HG03565 (cell line): Measurements from ENCODE around the gene MEPCE.

Experiments
- ATAC-seq: cut with Tn5 transposase; IDR thresholded peaks from one replicate; pipeline ENCODE4 v1.9.1; 2021; ENCODE audit warnings: mild to moderate bottlenecking, moderate library complexity; ENCODE audit not compliant: unreplicated experiment

MEPCE gene

GRCh38 chr7:100456562-100456961 lies 26.9 kb downstream of the MEPCE start:
- no peak for ATAC-seq

DNA sequence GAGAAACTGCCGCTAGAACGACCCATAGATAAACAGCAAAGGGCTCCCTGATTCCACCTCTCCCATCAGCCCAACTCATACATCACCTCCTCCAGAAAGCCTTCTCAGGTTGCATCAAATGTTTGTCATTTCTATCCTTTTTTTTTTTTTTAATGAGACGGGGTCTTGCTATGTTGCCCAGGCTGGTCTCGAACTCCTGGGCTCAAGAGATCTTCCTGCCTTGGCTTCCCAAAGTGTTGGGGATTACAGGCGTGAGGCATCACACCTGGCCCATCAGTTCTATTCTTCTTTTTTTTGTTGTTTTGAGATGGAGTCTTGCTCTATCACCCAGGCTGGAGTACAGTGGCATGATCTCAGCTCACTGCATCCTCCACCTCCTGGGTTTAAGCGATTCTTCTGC lies 27.4 kb downstream of the MEPCE start:
- ATAC-seq, result no peak

DNA sequence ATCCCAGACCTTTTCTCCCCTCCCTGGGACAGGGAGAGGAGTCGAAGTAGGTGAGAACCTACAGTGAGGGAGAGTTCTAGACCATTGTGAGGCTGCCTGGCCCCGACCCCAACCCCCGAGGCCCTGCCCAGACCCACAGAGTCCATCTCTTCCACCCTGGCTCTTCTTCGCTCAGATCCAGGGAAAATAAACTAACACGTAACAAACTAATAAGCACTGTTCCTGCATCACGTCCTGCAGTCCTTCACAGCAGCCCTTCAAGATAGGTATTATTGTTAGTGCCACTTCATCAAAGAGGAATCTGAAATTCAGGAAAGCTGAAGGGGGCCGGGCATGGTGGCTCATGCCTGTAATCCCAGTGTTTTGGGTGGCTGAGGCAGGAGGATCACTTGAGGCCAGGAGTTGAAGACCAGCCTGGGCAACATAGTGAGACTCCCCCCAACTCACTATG lies 34.6 kb downstream of the MEPCE start, which contains the start of gene SPACDR:
TSS of gene SPACDR (minus strand) at position 51 of the 451 bp plus-strand sequence. CDS start 235 bp downstream, outside the sequence.
- ATAC-seq, result no peak

DNA sequence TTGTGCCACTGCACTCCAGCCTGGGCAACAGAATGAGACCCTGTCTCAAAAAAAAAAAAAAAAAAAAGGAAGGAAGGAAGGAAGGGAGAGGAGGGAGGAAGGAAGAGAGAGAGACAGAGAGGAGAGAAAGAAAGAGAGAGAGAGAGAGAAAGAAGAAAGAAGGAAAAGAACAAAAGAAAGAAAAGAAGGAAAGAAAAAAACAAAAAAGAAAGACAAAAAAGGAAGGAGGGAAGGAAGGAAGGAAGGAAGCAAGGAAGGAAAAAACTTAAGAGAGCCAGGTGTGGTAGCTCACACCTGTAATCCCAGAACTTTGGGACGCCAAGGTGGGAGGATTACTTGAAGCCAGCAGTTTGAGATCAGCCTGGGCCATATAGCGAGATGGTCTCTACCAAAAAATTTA lies 35.2 kb downstream of the MEPCE start:
- ATAC-seq, result no peak

DNA sequence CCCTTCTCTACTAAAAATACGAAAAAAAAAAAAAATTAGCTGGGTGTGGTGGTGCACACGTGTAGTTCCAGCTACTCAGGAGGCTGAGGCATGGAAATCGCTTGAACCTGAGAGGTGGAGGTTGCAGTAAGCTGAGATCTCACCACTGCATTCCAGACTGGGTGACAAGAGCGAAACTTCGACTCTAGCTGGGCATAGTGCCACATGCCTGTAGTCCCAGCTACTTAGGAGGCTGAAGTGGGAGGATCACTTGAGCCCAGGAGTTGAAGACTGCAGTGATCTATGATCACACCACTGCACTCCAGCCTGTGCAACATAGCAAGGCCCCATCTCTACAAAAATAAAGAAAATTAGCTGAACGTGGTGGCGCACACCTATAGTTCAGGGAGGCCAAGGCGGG lies 35.7 kb downstream of the MEPCE start:
- no peak for ATAC-seq

- ATAC-seq, result no peak
Observed at GRCh38 chr7:100465702-100466311, 36.2 kb downstream of the MEPCE start.

DNA sequence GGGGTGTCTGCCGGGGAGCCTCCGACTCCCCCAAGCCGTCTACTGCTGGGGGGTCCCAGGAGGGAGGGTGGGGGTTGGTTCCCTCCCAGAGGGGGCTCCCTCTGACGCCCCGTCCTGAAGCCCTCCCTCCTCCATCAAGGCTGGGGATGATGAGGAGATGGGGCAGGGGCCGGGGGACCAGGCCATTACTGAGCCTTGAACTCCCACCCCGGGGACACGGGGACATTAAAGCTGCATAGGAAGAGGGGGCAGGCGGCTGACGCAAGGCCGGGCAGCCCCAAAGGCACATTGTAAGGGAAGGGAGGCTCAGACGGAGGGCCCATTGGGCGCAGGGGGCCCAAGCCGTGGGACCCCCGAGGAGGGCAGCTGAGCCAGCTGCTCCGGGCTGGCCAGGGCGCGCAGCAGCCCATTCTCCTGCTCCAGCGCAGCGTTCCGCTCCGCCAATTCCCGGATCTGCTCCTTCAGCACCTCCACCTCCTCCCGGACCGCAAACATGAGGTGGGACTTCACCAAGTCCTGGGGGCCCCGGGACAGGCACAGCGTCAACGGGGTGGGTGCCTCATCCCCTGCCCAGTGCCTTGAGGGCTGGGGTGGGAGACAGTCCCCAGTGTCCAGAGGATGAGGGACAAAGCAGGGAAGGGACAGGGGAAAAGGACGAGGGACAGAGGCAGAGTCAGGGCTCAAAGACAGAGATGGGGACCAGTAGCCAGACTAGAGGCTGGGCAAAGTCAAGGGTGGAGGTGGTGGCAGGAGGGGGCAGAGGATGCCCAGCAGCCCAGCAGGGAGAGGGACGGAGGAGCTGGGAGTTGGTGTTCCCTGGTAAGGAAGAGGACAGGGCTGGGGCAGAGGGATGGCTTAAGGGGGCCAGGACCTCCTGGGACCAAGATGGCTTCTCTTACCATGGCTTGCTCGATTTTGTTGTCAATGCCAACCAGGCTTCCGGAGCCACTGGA lies 37.3 kb downstream of the MEPCE start:
- no peak for ATAC-seq

DNA sequence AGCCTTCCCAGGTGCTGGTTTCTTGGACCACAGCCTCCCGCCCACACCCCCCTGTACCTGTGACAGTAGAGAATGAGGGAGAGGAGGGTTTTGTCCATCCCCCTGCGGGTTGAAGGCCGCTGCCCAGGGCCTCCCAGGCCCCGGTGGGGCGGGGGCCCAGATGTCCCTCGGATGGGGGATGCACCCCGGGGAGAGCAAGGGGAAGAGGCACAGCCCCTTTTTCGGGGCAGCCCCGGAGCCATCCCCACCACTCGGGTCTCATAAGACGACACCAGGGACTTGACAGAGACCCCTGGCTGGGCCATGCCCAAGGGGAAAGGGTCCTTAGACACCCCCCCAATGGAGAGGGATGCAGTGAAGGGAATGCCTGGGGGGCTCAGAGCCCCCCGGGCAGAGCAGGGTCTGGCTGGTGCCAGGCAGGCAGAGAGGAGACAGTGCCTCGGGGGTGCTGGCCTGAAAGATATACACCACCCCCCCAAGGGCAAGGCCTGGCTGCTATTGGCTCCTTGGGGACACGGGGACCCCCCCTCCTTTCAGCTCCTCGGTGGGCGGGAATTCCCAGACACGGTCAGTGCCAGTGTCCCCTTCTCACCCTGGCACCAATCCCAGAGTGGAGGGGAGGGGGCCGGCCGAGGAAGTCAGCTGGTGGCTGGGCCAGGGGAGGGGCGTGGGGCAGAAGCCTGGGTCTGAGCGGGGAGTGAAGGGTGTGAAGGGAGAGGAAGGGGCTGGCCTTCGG lies 38.2 kb downstream of the MEPCE start:
- no peak for ATAC-seq

DNA sequence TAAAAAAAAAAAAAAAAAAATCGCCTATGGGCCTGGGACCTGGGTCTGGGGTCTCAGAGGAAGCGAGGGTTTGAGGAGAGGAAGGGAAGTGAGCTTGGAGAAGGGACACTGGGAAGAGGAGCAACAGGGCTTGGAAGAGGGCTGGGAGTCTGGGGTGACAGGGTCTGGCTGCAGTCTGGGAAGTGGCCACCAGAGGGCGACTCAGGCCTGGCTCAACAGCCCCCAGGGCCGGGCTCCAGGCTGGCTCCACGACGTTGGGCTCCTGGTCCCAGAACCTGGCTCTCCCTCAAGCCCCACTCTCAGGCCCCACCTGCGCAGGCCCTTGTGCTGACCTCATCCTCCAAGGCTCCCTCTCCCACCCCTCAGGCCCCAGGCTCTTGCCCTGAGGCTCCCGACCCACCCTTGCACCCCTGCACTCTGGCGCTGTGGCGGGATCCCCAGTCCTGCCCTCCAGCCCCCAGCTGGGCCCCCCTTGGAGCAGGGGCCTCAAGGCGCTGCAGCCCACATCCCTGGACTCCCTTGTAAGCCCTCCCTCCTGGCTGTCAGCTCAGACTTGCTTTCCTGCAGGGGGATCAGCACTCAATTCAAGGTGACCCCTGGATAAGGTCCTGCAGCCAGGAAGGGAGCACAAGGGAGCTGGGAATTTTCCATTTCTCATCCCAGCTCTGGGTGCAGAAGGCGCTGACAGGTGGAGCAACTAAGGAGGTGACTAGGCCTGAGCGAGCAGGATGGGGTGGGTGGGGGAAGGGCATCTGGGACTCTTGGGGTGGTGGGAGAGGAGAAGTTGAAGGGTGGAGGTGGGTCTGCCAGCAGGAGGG lies 39.8 kb downstream of the MEPCE start:
- no peak for ATAC-seq

GRCh38 chr7:100471021-100471420 lies 41.4 kb downstream of the MEPCE start:
- no peak for ATAC-seq

DNA sequence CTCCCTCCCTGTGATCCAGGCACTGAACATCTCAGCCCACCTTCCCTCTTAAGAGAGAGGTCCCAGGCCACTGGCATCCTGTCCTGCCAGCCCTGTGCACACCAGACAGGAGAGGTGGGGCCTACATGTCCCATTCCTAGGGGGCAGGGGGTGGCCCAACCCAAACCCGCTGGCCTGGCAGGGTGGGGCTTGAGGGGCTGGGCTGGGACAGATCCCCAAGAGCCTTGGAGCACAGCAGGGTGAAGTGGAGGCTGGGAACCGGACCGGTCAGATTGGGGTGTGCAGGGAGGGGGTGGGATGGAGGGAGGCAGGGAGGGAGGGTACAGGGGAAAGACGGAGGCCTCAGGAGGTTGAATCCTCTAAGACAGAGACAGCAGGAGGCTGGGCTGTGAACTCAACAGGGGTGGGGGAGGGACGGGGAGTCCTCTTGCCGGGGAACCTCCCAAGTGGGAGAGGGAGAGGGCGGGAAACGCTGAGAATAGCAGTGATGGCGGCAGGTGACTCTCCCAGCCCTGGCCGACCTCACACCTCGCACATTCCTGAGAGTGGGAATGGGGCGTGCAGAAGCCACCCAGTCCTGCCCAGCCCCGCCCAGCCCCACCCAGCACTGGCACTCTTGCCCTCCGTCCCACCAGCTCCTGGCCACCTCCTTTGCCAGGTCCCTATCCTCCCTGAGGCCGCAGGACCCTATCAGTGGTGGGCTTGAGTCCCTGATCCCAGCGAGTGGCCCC lies 42.7 kb downstream of the MEPCE start:
- ATAC-seq, result no peak

DNA sequence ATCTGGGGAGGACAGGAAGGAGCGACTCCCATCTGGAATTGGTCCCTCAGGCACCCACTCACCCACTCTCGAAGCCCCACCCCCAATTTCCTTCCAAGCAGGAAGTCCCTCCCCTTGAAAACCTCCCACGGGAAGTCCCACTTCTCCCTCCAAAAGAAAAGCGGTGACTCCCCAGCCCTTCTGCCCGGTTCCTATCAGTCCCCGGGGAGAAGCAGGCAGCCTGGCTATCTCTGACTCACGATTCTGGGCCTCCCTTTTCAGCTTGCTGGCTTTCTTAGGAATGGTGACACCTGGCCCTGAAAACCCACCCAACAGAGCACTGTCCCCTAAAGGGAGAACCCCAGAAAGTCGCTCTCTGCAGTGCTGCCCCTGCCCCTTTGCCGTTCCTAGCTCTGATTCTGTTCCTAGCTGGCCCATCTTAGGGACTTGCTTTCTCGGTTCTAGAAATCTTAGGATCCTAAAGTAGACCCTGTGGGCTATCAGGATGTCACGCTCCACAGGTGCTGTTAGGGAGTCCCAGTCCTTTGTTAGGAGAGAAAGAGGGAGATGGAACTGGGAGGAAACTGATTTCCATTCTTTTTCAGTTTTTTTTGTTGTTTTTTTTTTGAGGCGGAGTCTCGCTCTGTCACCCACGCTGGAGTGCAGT lies 43.3 kb downstream of the MEPCE start:
- no peak for ATAC-seq

GRCh38 chr7:100475549-100475948 lies 45.9 kb downstream of the MEPCE start:
- ATAC-seq, result no peak

DNA sequence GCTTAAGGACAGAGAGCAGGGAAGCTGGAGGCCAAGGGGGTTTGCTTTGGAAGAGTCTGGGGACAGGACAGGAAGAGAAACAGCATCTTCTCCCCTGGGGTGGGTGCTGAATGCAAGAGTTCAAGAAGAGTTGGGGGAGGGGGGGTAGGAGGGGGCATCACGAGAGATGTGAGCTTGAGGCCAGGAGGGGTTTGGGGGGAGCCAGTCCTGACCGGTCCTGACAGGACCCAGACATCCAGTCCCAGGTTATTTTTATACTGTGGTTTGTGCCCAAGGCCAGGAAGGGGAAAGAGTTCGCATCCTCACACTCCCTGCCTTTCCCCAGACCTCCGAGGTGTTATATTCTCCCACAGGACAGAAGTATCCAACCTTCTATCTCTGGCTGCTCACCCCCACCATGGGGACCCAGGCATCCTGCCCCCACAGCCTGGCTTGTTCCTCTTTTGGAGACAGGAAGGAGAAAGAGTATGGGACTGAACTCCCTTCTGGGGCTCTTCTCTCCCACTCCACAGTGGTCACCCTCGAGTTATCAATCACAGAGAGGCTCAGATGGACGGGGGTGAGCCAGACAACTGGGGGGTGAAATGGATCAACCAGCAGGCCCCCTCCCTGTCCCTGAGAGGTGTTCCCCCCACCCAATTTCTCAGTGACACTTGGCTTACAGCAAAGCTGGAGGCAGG lies 46.6 kb downstream of the MEPCE start:
- no peak for ATAC-seq

GRCh38 chr7:100476903-100477870 lies 47.6 kb downstream of the MEPCE start:
- no peak for ATAC-seq

DNA sequence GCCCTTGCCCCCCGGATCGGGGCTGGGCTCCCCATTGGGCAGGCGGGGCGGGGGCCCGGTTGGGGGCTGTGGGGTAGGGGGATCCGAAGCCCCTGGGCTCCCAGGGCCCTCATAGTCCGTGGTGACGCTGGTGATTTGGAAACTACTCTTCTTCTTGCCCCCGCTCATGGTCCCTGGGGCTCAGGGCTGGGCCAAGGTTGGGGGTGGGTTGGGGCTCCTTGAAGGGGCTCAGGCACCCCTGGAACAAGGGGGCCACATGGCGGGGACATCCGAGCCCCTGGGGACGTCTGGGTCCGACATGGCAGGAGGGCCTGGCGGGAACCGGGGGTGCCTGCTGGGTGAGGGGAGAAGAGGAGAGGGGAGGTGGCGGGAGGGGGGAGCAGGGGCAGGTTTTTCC lies 48.2 kb downstream of the MEPCE start:
- no peak for ATAC-seq

DNA sequence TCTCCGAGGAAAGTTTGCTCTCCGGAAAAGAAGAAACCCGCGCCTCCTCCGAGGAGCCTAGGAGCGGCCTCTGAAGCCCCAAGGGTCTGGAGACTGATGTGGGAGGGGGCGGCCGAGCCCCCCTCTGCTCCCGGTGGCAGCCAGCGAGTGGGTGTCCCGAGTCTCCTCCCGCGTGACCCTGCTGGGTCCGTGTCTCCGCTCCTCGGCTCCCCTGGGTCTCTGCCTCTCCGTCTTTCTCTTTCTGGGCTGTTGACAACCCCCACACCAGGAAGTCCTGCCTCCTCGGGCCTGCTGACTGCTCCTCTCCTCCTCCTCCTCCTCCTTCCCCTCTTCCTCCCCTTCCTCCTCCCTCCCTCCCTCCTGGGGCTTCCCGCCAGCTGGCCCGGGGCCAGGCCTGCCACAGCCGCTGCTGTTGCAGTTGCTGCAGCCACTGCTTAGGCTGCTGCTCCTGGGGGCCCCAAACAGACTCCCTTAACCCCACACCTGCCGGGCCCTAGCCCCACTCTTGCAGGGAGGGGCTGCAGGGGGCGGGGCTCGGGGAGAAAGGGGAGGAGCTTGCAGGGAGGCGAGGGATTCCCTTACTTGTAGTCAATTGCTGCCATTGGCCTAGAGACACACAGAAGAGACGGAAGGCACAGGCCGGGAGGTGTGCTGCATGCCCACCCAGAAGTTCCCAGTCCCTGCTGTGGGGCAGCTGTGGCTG lies 49.5 kb downstream of the MEPCE start, which contains the start of gene TSC22D4:
TSS of gene TSC22D4 (minus strand) at position 257 of the 703 bp plus-strand sequence. CDS start 1,176 bp downstream, outside the sequence.
- ATAC-seq, result no peak
